HFFc6 (cell line): Measurements from ENCODE around the gene VSIG1. TPM values are rescaled to one million over a fixed set of nuclear protein-coding genes. Genes with fewer than 3 reads are reported as not detected.

Experiments
- DNase-seq: peaks from one replicate; pipeline ENCODE4 v3.0.0-alpha.2; 2018
- H3K27ac Mint-ChIP-seq: 2 replicates; pipeline ENCODE4 v1.8.0; 2020; ENCODE audit warnings: mild to moderate bottlenecking, mixed read lengths
- H3K27me3 Mint-ChIP-seq: 2 replicates; pipeline ENCODE4 v1.8.0; 2021; ENCODE audit warnings: mild to moderate bottlenecking, moderate library complexity, mixed read lengths; ENCODE audit not compliant: insufficient read depth
- H3K36me3 Mint-ChIP-seq: 2 replicates; pipeline ENCODE4 v1.8.0; 2021; ENCODE audit warnings: low read depth, mixed read lengths
- H3K4me1 Mint-ChIP-seq: 2 replicates; pipeline ENCODE4 v1.8.0; 2020; ENCODE audit warnings: low read depth, mixed read lengths
- H3K4me3 Mint-ChIP-seq: 2 replicates; pipeline ENCODE4 v1.8.0; 2020; ENCODE audit warnings: mild to moderate bottlenecking, moderate library complexity, mixed read lengths
- H3K9me3 Mint-ChIP-seq: 2 replicates; pipeline ENCODE4 v1.8.0; 2020; ENCODE audit warnings: mild to moderate bottlenecking, mixed read lengths
- total RNA-seq, 6 experiments: library from RNA; stranded (reverse); fragmentation: NEBNext Ultra II Directional; extraction: Animal tissue kit (Norgen Biotek cat#: 25700); gene quantifications; 2 replicates in 1 of 6; 3 replicates in 5 of 6; pipeline ENCODE4 v1.2.3, GENCODE V29; 2021
- TF ChIP-seq, protein P1 (sequence below): fragments of 200-600 bp; sonication (generic); IDR thresholded peaks from 2 replicates; pipeline ENCODE4 v1.5.0; 2021; ENCODE audit warnings: antibody characterized with exemption, mild to moderate bottlenecking

Gene VSIG1
- total RNA-seq, 6 experiments from 2014 or later, result not detected

DNA sequence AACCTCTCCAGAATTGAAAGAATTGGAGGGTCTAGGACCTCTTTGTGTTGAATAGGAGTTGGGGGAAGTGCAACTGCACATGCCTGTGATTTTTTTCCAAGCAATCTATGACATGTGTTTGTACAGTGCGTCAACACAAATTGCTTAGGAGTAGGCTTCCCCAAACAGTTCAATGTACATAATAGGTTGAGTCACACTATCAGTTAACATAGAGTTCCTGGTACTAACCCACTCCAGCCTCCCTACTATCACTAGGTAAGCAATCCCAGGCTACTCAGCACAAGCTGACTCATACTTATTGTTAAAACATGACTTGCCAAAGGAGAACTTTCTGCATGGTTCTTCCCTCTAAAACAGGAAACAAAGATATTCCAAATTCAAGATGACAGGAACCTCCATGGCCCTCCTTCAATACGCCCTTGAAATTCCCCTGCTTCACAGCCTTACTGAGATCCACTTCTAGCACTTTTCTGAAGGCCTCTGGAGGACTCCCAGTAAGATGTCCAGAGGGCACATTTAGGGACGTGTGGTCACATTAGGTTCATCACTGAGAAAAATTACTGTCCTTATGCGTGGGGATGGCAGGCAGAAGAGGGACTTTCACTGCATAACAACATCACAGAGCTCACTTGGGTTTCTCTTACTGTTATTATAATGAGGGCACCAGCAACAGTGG lies 8.4 kb upstream of the VSIG1 start:
- TF ChIP-seq, protein P1, sequence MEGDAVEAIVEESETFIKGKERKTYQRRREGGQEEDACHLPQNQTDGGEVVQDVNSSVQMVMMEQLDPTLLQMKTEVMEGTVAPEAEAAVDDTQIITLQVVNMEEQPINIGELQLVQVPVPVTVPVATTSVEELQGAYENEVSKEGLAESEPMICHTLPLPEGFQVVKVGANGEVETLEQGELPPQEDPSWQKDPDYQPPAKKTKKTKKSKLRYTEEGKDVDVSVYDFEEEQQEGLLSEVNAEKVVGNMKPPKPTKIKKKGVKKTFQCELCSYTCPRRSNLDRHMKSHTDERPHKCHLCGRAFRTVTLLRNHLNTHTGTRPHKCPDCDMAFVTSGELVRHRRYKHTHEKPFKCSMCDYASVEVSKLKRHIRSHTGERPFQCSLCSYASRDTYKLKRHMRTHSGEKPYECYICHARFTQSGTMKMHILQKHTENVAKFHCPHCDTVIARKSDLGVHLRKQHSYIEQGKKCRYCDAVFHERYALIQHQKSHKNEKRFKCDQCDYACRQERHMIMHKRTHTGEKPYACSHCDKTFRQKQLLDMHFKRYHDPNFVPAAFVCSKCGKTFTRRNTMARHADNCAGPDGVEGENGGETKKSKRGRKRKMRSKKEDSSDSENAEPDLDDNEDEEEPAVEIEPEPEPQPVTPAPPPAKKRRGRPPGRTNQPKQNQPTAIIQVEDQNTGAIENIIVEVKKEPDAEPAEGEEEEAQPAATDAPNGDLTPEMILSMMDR, result no peak
- H3K9me3 Mint-ChIP-seq, result no peaks in the 10 kb centered on the region
- no peak overlapping the region for H3K4me3 Mint-ChIP-seq
- peaks cover 18% of the 10 kb centered on the region for H3K4me1 Mint-ChIP-seq
- no peaks in the 10 kb centered on the region for H3K36me3 Mint-ChIP-seq
- peak; percentile 7 for DNase-seq
- no peaks in the 10 kb centered on the region; the same call in none of the 2 replicates for H3K27me3 Mint-ChIP-seq
- peak overlapping the region; percentile 41; the same call in 1 of the 2 replicates for H3K27ac Mint-ChIP-seq

DNA sequence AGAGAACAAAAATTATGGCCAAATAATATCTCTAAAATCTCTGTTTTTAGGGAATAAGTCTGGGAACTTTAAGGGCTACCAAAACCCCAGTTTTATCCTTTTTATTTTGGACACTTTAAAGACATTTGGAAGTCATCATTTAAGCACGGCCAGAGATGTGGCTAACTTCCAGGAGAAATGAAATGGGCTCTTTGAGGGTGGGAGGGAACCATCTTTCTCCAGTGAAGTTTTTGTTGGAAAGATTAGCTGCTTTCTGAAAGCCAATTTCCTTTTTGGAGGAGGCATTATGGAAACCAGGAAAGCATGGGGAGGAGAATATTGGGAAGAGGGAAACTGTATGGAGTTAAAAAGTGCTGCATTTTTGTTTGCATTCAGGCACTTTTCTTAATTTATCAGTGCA lies 4.8 kb downstream of the VSIG1 start:
- H3K27me3 Mint-ChIP-seq, result peaks cover 5% of the 10 kb centered on the region; the same call in 1 of the 2 replicates

DNA sequence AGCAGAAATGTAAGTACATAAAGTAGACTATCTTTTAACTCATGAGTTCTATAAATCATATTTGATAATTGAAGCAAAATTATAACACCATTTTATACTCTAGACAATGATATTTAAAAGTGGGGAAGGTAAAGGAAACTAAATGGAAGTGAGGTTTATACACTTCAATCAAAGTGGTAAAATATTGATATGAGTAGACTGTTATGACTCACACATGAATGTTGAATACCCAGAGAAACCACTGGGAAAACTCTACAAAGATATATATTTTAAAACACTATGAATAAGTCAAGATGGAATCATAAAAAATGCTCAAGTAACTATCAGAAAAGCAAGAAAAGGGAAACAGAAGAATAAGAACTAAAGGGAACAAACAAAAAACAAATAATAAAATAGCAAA lies 8.4 kb downstream of the VSIG1 start:
- H3K36me3 Mint-ChIP-seq, result no peaks in the 10 kb centered on the region
- H3K27ac Mint-ChIP-seq, result no peak overlapping the region
- no peaks in the 10 kb centered on the region for H3K4me1 Mint-ChIP-seq
- TF ChIP-seq, protein P1, result no peak
- H3K4me3 Mint-ChIP-seq, result no peak overlapping the region
- no peaks in the 10 kb centered on the region for H3K9me3 Mint-ChIP-seq
- DNase-seq, result no peak
- peaks cover 5% of the 10 kb centered on the region; the same call in 1 of the 2 replicates for H3K27me3 Mint-ChIP-seq

More for the DNA sequence above, 4.8 kb downstream of the VSIG1 start:
- Mint-ChIP-seq H3K27ac (no peak overlapping the region), H3K4me3 (no peak overlapping the region), H3K4me1 (no peaks in the 10 kb centered on the region), H3K36me3 (no peaks in the 10 kb centered on the region), H3K9me3 (no peaks in the 10 kb centered on the region)
- DNase-seq, result no peak
- TF ChIP-seq, protein P1, result no peak

DNA sequence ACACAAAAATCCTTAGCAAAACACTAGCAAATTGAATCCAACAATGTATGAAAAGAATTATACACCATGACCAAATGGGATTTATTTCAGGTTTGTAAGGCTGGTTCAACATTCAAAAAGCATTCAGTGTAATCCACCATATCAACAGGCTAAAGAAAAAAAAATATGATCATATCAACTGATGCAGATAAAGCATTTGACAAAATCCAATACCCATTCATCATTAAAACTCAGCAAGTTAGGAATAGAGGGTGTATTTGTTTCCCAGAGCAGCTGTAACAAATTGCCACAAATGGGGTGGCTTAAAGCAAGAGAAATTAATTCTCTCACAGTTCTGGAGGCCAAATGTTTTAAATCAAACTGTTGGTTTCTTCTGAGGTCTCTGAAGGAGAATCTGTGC lies 10.7 kb downstream of the VSIG1 start:
- Mint-ChIP-seq H3K27ac (no peak overlapping the region), H3K36me3 (no peaks in the 10 kb centered on the region), H3K4me1 (no peaks in the 10 kb centered on the region), H3K27me3 (peaks cover 9% of the 10 kb centered on the region; the same call in 1 of the 2 replicates), H3K9me3 (no peaks in the 10 kb centered on the region), H3K4me3 (no peak overlapping the region)
- DNase-seq, result no peak
- TF ChIP-seq, protein P1, result no peak

DNA sequence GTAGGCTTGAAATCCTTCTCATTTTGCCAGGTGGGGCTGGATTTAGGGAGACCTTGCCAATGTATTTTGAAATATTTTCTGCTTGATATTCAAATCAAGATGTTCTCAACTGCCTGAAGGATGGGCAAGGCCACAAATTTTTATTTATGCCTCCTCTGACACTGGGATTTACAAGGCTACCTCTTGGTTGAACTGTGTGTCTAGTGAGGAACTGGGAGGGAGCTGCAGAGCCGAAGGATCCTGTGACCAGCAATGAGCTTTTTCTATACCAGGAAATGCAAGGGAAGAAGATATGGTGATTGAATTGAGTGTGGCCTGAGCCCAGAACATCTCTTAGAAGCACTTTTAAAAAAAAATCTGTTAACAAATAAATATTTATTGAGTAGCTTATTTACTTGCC lies 14.9 kb downstream of the VSIG1 start:
- H3K27ac Mint-ChIP-seq, result no peak overlapping the region
- TF ChIP-seq, protein P1, result no peak
- H3K27me3 Mint-ChIP-seq, result peaks cover 7% of the 10 kb centered on the region
- DNase-seq, result no peak
- H3K9me3 Mint-ChIP-seq, result no peaks in the 10 kb centered on the region
- no peak overlapping the region for H3K4me3 Mint-ChIP-seq
- no peaks in the 10 kb centered on the region for H3K36me3 Mint-ChIP-seq
- no peaks in the 10 kb centered on the region for H3K4me1 Mint-ChIP-seq
